Activated naive CD8-positive, alpha-beta T cell treated with anti-CD3 and anti-CD28 coated beads, Interleukin-2, amount 10 ng/mL, durations not matched to agents 7 days and 5 days (primary cell): Measurements from ENCODE around the gene CEBPZOS. TPM values are rescaled to one million over a fixed set of nuclear protein-coding genes. Genes with fewer than 3 reads are reported as not detected.

ENCODE experiments used
- ATAC-seq: fragments of 150-1000 bp; cut with Tn5 transposase; one replicate; pipeline ENCODE4 v1.10.0; 2021; ENCODE audit warnings: low read depth, moderate library complexity
- POLR2A ChIA-PET: fragments of 350-600 bp; sonication (Branson Sonifier 250); formaldehyde crosslinking; loops from one replicate; lab custom pipeline; 2021; ENCODE audit warnings: antibody characterized with exemption; lab: Charles Lee
- DNase-seq: peaks from one replicate; pipeline ENCODE4 v3.0.0; 2021
- H3K27ac Mint-ChIP-seq: one replicate; pipeline ENCODE4 v1.8.0; 2022; ENCODE audit warnings: mild to moderate bottlenecking, mixed read lengths
- H3K27me3 Mint-ChIP-seq: one replicate; pipeline ENCODE4 v1.8.0; 2022; ENCODE audit warnings: mild to moderate bottlenecking, moderate library complexity, mixed read lengths
- H3K36me3 Mint-ChIP-seq: one replicate; pipeline ENCODE4 v1.8.0; 2021; ENCODE audit warnings: mild to moderate bottlenecking, mixed read lengths
- H3K4me1 Mint-ChIP-seq: one replicate; pipeline ENCODE4 v1.8.0; 2021; ENCODE audit warnings: mixed read lengths
- H3K4me3 Mint-ChIP-seq: one replicate; pipeline ENCODE4 v1.8.0; 2022; ENCODE audit warnings: mild to moderate bottlenecking, moderate library complexity, mixed read lengths
- H3K9me3 Mint-ChIP-seq: one replicate; pipeline ENCODE4 v1.8.0; 2021; ENCODE audit warnings: mixed read lengths
- total RNA-seq, 2 experiments: library from RNA; stranded (reverse); gene quantifications; one replicate each; pipeline ENCODE4 v1.2.3, GENCODE V29; 2021

The CEBPZOS gene
- total RNA-seq, 2 experiments from 2014 or later: 38.1 to 41.8 TPM

GRCh38 chr2:37230581-37230980 lies 34.3 kb downstream of the CEBPZOS start:
- peaks cover 24% of the 10 kb centered on the region for H3K4me1 Mint-ChIP-seq
- ATAC-seq (no peak), DNase-seq (no peak)
- H3K27me3 Mint-ChIP-seq: no peaks in the 10 kb centered on the region
- no peaks in the 10 kb centered on the region for H3K9me3 Mint-ChIP-seq
- H3K27ac Mint-ChIP-seq: no peak overlapping the region
- POLR2A ChIA-PET: no interaction called here
- H3K4me3 Mint-ChIP-seq: no peak overlapping the region
- H3K36me3 Mint-ChIP-seq: peaks cover 19% of the 10 kb centered on the region

- POLR2A ChIA-PET: interaction anchor here (0.7 to 2.2 kb wide), 6 partner anchors 10 to 1395 kb away, joined by 3 to 20 read pairs (median 4); partner anchors contain the start of gene EIF2AK2
- H3K36me3 Mint-ChIP-seq: peaks cover 24% of the 10 kb centered on the region
Measured at GRCh38 chr2:37231241-37232130, 35.2 kb downstream of the CEBPZOS start, which contains the start of the genes CEBPZ and NDUFAF7. Gene CEBPZ (minus strand): TSS chr2:37231596. CDS start chr2:37231567, 29 bp downstream. Gene NDUFAF7 (plus strand): TSS chr2:37231658. CDS start chr2:37231706, 48 bp downstream.

GRCh38 chr2:37232131-37232933 lies 36.0 kb downstream of the CEBPZOS start:
- ATAC-seq: peak; percentile 1
- no peak for DNase-seq
- POLR2A ChIA-PET: interaction anchor here (0.7 to 2.2 kb wide), 6 partner anchors 11 to 1394 kb away, joined by 3 to 20 read pairs (median 4); partner anchors contain the start of gene EIF2AK2

More at GRCh38 chr2:37231241-37232130, 35.2 kb downstream of the CEBPZOS start, which contains the start of the genes CEBPZ and NDUFAF7:
- no peak within 1 kb of the TSS for H3K4me3 Mint-ChIP-seq
- peaks cover 20% of the 10 kb centered on the region for H3K4me1 Mint-ChIP-seq
- H3K27ac Mint-ChIP-seq: no peak within 1 kb of the TSS
- H3K9me3 Mint-ChIP-seq: no peaks in the 10 kb centered on the region
- H3K27me3 Mint-ChIP-seq: no peaks in the 10 kb centered on the region
- ATAC-seq (peak; percentile 94), DNase-seq (peak; percentile 85)

DNA sequence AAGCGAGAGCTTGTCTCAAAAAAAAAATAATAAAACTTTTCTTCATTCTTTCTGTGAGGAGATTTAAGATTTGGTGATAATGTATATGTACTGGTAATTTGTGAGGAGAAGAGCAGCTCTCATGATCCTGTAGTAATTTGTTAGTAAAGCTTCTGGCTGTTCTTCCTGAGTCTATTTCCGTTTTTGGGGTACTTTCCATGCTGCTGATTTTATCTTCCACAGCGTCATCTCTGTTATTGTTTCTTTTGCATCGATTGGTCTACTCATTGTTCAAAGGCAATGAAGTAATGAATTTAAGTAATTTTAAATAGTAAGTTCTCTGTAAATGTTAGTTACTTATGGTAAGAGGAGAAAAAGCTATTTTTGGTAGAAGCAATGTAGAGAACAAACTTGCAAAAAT lies 47.1 kb downstream of the CEBPZOS start:
- H3K4me1 Mint-ChIP-seq: peaks cover 5% of the 10 kb centered on the region

More at GRCh38 chr2:37232131-37232933, 36.0 kb downstream of the CEBPZOS start:
- H3K9me3 Mint-ChIP-seq: no peaks in the 10 kb centered on the region
- no peak overlapping the region for H3K4me3 Mint-ChIP-seq
- no peaks in the 10 kb centered on the region for H3K27me3 Mint-ChIP-seq
- peaks cover 17% of the 10 kb centered on the region for H3K4me1 Mint-ChIP-seq
- H3K36me3 Mint-ChIP-seq: peaks cover 21% of the 10 kb centered on the region
- no peak overlapping the region for H3K27ac Mint-ChIP-seq

GRCh38 chr2:37244017-37244416 lies 47.7 kb downstream of the CEBPZOS start:
- POLR2A ChIA-PET: interaction anchor here (1.4 kb wide), 1 partner anchor 12 kb away, joined by 5 read pairs; no protein-coding TSS in a partner anchor
- Mint-ChIP-seq H3K4me1 (peaks cover 5% of the 10 kb centered on the region), H3K9me3 (no peaks in the 10 kb centered on the region), H3K4me3 (no peak overlapping the region), H3K27me3 (no peaks in the 10 kb centered on the region), H3K27ac (no peak overlapping the region), H3K36me3 (peaks cover 35% of the 10 kb centered on the region)
- DNase-seq (no peak), ATAC-seq (no peak)

More for the DNA sequence above, 47.1 kb downstream of the CEBPZOS start:
- POLR2A ChIA-PET: interaction anchor here (1.4 kb wide), 1 partner anchor 11 kb away, joined by 5 read pairs; no protein-coding TSS in a partner anchor
- Mint-ChIP-seq H3K4me3 (no peak overlapping the region), H3K36me3 (peaks cover 35% of the 10 kb centered on the region), H3K27ac (no peak overlapping the region), H3K27me3 (no peaks in the 10 kb centered on the region), H3K9me3 (no peaks in the 10 kb centered on the region)
- DNase-seq (no peak), ATAC-seq (no peak)

DNA sequence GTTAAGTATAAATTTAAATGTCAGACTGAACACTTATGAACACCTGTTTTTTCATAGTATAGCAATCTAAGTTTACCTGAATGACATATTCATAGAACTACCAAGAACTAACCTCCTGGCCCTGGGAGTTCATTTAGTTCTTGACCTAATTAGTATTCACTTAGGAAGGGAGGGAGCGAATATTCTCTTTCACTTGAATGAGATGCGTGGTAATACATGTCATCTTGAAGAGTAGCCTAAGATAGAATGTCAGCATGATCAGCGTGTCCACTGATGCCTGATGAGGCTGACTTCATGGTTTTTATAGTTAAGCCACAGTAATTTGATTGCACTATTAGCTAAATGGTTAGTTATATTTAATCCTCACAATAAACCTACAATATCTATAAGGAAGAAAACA lies 48.5 kb downstream of the CEBPZOS start:
- peaks cover 35% of the 10 kb centered on the region for H3K36me3 Mint-ChIP-seq
- DNase-seq (no peak), ATAC-seq (no peak)
- H3K4me3 Mint-ChIP-seq: no peak overlapping the region
- no peaks in the 10 kb centered on the region for H3K9me3 Mint-ChIP-seq
- POLR2A ChIA-PET: no interaction called here
- H3K27me3 Mint-ChIP-seq: no peaks in the 10 kb centered on the region
- H3K27ac Mint-ChIP-seq: no peak overlapping the region
- peaks cover 5% of the 10 kb centered on the region for H3K4me1 Mint-ChIP-seq

DNA sequence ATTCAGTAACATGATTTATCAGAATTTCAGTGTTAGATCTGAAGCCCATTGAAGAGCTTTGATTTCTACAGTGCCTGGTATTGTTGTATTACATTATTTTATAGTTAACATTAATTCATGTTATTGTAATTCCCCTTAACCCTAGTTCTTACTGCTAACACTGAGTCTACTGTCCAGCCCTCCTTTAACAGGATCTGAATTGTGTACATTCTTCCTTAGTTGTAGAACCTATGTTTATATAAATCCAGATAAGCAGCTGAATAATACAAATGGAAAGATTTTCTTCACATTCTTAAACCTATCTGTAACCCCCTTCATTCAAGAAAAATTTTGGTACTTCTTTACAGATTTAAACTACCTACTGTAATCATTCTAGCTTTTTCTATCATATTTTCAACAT lies 49.9 kb downstream of the CEBPZOS start:
- Mint-ChIP-seq H3K36me3 (peaks cover 29% of the 10 kb centered on the region), H3K4me1 (peaks cover 3% of the 10 kb centered on the region), H3K27ac (no peak overlapping the region), H3K27me3 (no peaks in the 10 kb centered on the region), H3K9me3 (no peaks in the 10 kb centered on the region), H3K4me3 (no peak overlapping the region)
- DNase-seq (no peak), ATAC-seq (no peak)
- POLR2A ChIA-PET: no interaction called here

- DNase-seq (no peak), ATAC-seq (no peak)
- no peaks in the 10 kb centered on the region for H3K27me3 Mint-ChIP-seq
- H3K27ac Mint-ChIP-seq: no peak overlapping the region
- no peak overlapping the region for H3K4me3 Mint-ChIP-seq
- no peaks in the 10 kb centered on the region for H3K9me3 Mint-ChIP-seq
- H3K4me1 Mint-ChIP-seq: no peaks in the 10 kb centered on the region
- POLR2A ChIA-PET: interaction anchor here (0.6 kb wide), 1 partner anchor 12 kb away, joined by 3 read pairs; no protein-coding TSS in a partner anchor
- peaks cover 31% of the 10 kb centered on the region for H3K36me3 Mint-ChIP-seq
Measured at GRCh38 chr2:37250869-37251740, 54.8 kb downstream of the CEBPZOS start.

Other genes with a start within 250 kb of the CEBPZOS start
- gene STRN, start 230.0 kb upstream of the CEBPZOS start, total RNA-seq: 10 to 100 TPM; 32.2 to 35.0 TPM
- gene HEATR5B, start 112.1 kb upstream of the CEBPZOS start, total RNA-seq: 10 to 100 TPM; 24.0 to 24.3 TPM
- gene GPATCH11, start 112.0 kb upstream of the CEBPZOS start, total RNA-seq: 10 to 100 TPM; 10.3 to 12.1 TPM
- 100 to 1,000 TPM; 101 to 121 TPM for gene EIF2AK2, start 39.5 kb upstream of the CEBPZOS start, total RNA-seq
- gene SULT6B1, start 7.8 kb upstream of the CEBPZOS start, total RNA-seq: not detected
- gene CEBPZ, start 35.1 kb downstream of the CEBPZOS start, total RNA-seq: 10 to 100 TPM; 63.7 to 66.5 TPM
- 10 to 100 TPM; 24.4 to 24.7 TPM for gene NDUFAF7, start 35.2 kb downstream of the CEBPZOS start, total RNA-seq
- gene PRKD3, start 128.3 kb downstream of the CEBPZOS start, total RNA-seq: 10 to 100 TPM; 25.0 to 31.3 TPM
- gene QPCT, start 148.1 kb downstream of the CEBPZOS start, total RNA-seq: 1 to 10 TPM in 1 of 2 experiments, under 1 TPM in 1; 0.50 to 1.1 TPM